Motor neuron (in vitro differentiated cells): ENCODE measurements around the gene OR7A5. TPM values are rescaled to one million over a fixed set of nuclear protein-coding genes. Genes with fewer than 3 reads are reported as not detected.
A peak's percentile ranks its signal among the peaks of the same experiment; 100 is the strongest.
"Not testable (repeated sequence)": the region's sequence is repeated elsewhere in the genome, so short reads cannot be mapped to it uniquely, and the experiment has no call there.

ENCODE experiments used
- ATAC-seq, 8 experiments: fragments of 200-7000 bp; cut with Tn5 transposase; replicated peaks in 6 of 8; 2 replicates each; pipeline ENCODE4 v1.8.0; 2021; ENCODE audit warnings: mild to moderate bottlenecking in 8 of 8, moderate library complexity in 8 of 8
- H3K27ac ChIP-seq, 2 donors: fragments of 250-450 bp; sonication (Bioruptor Pico); 2 replicates each; pipeline ENCODE4 v1.9.0; 2021; ENCODE audit warnings: antibody characterized with exemption in 2 of 2, mild to moderate bottlenecking in 2 of 2, moderate library complexity in 1 of 2
- H3K4me1 ChIP-seq, 2 donors: fragments of 250-450 bp; sonication (Bioruptor Pico); replicated peaks in 1 of 2; 2 replicates each; pipeline ENCODE4 v1.6.1; 2021; ENCODE audit warnings: antibody characterized with exemption in 2 of 2, mild to moderate bottlenecking in 2 of 2, moderate library complexity in 1 of 2
- H3K4me3 ChIP-seq, 5 donors: fragments of 250-450 bp; sonication (Bioruptor Pico); 2 replicates each; pipeline ENCODE4 v1.9.0; 2021; ENCODE audit warnings: antibody characterized with exemption in 5 of 5, mild to moderate bottlenecking in 5 of 5, moderate library complexity in 4 of 5
- WGBS, 10 experiments: fragments of 450-650 bp; shearing (Covaris generic); methylation state at CpG; one replicate each; pipeline ENCODE4 v1.0.0; 2022; 5-methylcytosine and 5-hydroxymethylcytosine counted together
- in situ Hi-C, 9 experiments: fragments of 400-800 bp; cut with MboI; loops; one replicate each; pipeline ENCODE4 v1.15.0; 2021; ENCODE audit warnings: low sequenced_read_pairs in 9 of 9, low pct_unique_long_range_greater_than_20kb in 2 of 9; ENCODE audit not compliant: unreplicated experiment in 9 of 9
- total RNA-seq, 8 experiments: library from RNA; unstranded; fragments of 300-600 nt; gene quantifications; 2 replicates each; pipeline versions ENCODE4 v1.2.3 to v1.2.4, GENCODE V29; 2022

OR7A5 gene
- total RNA-seq, 8 experiments from 2014 or later = 0.05 to 1.3 (median 0.31) TPM; not detected in 3

GRCh38 chr19:14814982-14815652, 19.9 kb downstream of the OR7A5 start:
- no peak overlapping the region for H3K27ac ChIP-seq
- no peak overlapping the region for H3K4me3 ChIP-seq
- peak in 4 of 8 experiments; percentile 31 to 99 (median 46) for ATAC-seq
- no peaks in the 10 kb centered on the region for H3K4me1 ChIP-seq
- 25 to 83% (median 53%) methylated on average over 1 to 2 of the region's 2 CpGs; no CpG with 5 or more reads in 4 of the 10 experiments for WGBS, 10 experiments
- in situ Hi-C loops = no loop called here

DNA sequence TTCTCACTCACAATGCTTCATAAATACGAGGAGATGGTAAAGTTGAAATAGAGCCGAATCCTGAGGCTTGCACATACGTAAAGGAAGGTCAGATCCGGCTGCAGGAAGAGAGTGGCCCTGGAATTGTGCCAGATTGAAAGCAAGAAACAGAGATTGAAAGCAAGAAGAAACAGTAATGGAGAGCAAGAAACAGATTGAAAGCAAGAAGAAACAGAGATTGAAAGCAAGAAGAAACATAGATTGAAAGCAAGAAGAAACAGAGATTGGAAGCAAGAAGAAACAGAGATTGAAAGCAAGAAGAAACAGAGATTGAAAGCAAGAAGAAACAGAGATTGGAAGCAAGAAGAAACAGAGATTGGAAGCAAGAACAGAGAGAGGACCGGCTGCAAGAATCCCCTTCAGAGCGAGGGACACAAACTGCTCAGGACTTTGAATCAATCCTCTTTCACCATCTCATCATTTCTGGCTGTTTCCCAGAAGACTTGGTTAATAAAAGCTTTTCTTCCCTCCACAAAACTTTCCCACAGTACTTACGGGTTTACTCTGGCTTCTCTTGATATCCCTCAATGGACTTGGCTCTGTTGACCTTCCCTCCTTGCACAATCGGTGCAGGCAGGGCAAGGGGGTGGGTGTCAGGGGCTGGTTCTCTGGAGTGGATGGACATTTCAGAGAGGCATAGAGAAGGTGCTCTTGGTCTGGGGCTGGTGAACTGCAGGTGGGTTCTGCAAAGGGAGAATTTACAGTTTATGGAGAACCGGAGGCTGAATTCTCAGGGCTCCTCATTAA, 25.5 kb downstream of the OR7A5 start:
- in situ Hi-C loops = no loop called here
- WGBS, 10 experiments = 2 to 90% (median 61%) methylated on average over 4 to 9 of the region's 9 CpGs
- no peak overlapping the region for H3K4me3 ChIP-seq
- no peak overlapping the region for H3K27ac ChIP-seq
- no peak for ATAC-seq
- no peaks in the 10 kb centered on the region for H3K4me1 ChIP-seq

DNA sequence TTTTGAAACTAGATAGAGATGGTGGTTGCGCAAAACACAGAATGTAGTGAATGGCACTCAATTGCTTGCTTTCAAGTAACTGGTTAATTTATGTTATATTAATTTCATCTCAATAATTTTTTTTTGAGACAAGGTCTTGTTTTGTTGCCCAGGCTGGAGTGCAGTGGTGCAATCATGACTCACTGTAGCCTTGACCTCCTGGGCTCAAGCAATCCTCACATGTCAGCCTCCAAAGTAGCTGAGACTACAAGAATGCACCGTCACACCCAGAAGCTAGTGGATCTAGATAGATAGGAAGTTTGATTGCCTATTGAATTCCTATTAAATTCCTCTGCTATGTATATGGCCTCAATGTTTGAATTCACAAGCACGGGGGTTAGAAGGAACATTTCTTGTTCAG, 30.2 kb downstream of the OR7A5 start:
- WGBS, 10 experiments = 29 to 100% (median 86%) methylated on average over 1 to 3 of the region's 3 CpGs; no CpG with 5 or more reads in 1 of the 10 experiments
- ATAC-seq = no peak
- in situ Hi-C loops = no loop called here

GRCh38 chr19:14798760-14799159, 36.2 kb downstream of the OR7A5 start:
- ATAC-seq = no peak
- no peaks in the 10 kb centered on the region for H3K4me1 ChIP-seq
- WGBS, 10 experiments = 10 to 90% (median 56%) methylated on average over 2 to 4 of the region's 5 CpGs; no CpG with 5 or more reads in 2 of the 10 experiments
- no peak overlapping the region for H3K27ac ChIP-seq
- in situ Hi-C loops = no loop called here
- H3K4me3 ChIP-seq = no peak overlapping the region

More for the DNA sequence above, 30.2 kb downstream of the OR7A5 start:
- H3K27ac ChIP-seq = no peak overlapping the region
- H3K4me3 ChIP-seq = no peak overlapping the region
- H3K4me1 ChIP-seq = no peaks in the 10 kb centered on the region

DNA sequence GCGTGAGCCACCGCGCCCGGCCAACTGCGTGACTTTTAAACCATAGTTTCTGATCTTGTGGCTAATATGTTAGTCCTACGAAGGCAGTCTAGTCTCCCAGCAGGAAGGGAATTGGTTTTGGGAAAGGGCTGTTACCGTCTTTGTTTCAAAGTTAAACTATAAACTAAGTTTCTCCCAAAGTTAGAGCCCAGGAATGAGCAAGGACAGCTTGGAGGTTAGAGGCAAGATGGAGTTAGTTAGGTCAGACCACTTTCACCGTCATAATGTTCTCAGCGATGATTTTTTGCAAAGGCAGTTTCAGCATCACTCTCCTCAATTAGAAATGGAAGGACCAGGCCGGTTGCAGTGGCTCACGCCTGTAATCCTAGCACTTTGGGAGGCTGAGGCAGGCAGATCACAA, 39.0 kb downstream of the OR7A5 start:
- WGBS, 10 experiments = 34 to 100% (median 78%) methylated on average over 2 to 10 of the region's 11 CpGs; no CpG with 5 or more reads in 1 of the 10 experiments
- no peaks in the 10 kb centered on the region for H3K4me1 ChIP-seq
- no peak overlapping the region for H3K27ac ChIP-seq
- ATAC-seq = no peak
- H3K4me3 ChIP-seq = no peak overlapping the region
- in situ Hi-C loops = no loop called here

- in situ Hi-C loops = no loop called here
- H3K4me1 ChIP-seq = no peaks in the 10 kb centered on the region
- peak in 1 of 8 experiments; percentile 22 for ATAC-seq
- no peak overlapping the region for H3K4me3 ChIP-seq
- H3K27ac ChIP-seq = no peak overlapping the region
- 28 to 96% (median 59%) methylated on average over 3 to 5 of the region's 5 CpGs for WGBS, 10 experiments
These were observed 39.8 kb downstream of the OR7A5 start for GRCh38 chr19:14795078-14795721.

- WGBS, 10 experiments = 17 to 100% (median 86%) methylated on average over 1 to 6 of the region's 6 CpGs; no CpG with 5 or more reads in 1 of the 10 experiments
These were observed 42.7 kb downstream of the OR7A5 start for GRCh38 chr19:14792250-14792649.

GRCh38 chr19:14786421-14786851, 48.5 kb downstream of the OR7A5 start:
- peak in 3 of 8 experiments; percentile 29 to 80 (median 29) for ATAC-seq
- H3K27ac ChIP-seq = no peak overlapping the region
- in situ Hi-C loops = loop anchor here in 1 of 9 experiments (10.0 kb wide), 1 partner anchor 98 kb away; the partner anchor contains the start of gene OR7A17
- no peak overlapping the region for H3K4me3 ChIP-seq
- no peaks in the 10 kb centered on the region for H3K4me1 ChIP-seq
- 0 to 88% (median 53%) methylated on average over 1 to 7 of the region's 18 CpGs; no CpG with 5 or more reads in 4 of the 10 experiments for WGBS, 10 experiments

More at GRCh38 chr19:14792250-14792649, 42.7 kb downstream of the OR7A5 start:
- ATAC-seq, H3K4me1 ChIP-seq, H3K27ac ChIP-seq, in situ Hi-C loops, H3K4me3 ChIP-seq: not testable (repeated sequence)

DNA sequence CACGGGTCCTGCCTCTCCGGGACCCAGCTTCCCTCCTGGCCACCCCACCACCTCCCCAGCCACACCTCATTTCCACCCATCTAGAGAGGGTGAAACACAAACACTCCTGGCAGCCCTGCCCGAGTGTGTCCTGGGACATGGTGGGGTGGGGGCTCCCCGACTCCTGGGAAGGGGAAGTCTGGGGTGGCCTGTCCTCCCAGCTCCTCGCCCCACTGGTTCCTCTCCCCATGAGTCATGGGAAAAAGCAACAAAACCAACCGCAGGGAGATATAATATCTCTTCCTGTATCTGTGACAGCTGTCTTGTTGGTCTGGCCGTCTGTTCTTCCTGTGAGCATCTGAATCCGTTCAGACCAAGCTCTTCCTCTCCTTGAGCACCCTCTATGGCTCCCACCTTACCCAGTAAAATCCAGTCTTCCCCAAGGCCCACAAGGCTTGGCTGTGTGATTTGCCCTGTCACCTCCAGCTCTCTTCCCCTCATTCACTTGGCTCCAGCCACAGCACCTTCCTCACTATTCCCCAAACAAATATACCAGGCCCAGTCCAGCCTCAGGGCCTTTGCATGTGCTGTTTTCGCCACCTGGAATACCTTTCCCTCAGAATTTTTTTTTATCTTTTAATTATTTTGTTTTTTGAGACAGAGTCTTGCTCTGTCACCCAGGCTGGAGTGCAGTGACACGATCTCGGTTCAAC, 49.7 kb downstream of the OR7A5 start:
- not testable (repeated sequence) for H3K4me3 ChIP-seq, H3K4me1 ChIP-seq, H3K27ac ChIP-seq
- in situ Hi-C loops = loop anchor here in 1 of 9 experiments (10.0 kb wide), 1 partner anchor 100 kb away; the partner anchor contains the start of gene OR7A17
- WGBS, 10 experiments = 0 to 71% (median 30%) methylated on average over 1 to 5 of the region's 11 CpGs; no CpG with 5 or more reads in 4 of the 10 experiments
- ATAC-seq = peak in 2 of 8 experiments; percentile 50 to 64

- in situ Hi-C loops = loop anchor here in 1 of 9 experiments (10.0 kb wide), 1 partner anchor 100 kb away; the partner anchor contains the start of gene OR7A17
- H3K27ac ChIP-seq, H3K4me3 ChIP-seq, H3K4me1 ChIP-seq: not testable (repeated sequence)
- 40 to 100% (median 90%) methylated on average over 2 to 5 of the region's 10 CpGs; no CpG with 5 or more reads in 5 of the 10 experiments for WGBS, 10 experiments
- peak in 2 of 8 experiments; percentile 53 to 58 for ATAC-seq
These were observed 50.3 kb downstream of the OR7A5 start for GRCh38 chr19:14784730-14785101.

DNA sequence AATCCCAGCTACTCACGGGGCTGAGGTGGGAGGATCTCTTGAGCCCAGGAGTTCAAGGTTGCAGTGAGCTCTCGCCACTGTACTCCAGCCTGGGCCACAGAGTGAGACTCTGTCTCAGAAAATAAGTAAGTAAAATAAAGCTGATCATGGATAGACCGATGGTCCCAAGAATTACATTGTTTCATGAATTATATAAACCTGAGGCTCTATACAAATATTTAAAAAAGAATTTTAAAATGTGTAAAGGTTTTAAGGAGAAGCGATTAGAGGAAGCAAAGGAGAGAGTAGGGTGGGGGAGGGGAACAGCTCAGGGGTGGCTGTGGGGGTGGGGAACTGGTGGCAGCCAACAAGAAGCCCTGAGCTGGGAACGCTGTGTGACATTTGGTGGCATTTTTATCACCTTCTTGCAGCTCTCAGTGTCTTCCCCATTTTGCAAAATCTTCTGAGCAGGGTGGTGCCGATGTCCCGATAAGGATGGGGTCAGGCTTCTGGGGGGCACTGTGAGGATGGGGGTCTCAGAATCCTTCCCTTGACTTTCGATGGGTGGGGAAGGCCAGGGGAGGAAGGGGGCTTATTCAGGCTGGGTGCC, 51.5 kb downstream of the OR7A5 start:
- H3K27ac ChIP-seq, ATAC-seq, H3K4me1 ChIP-seq, H3K4me3 ChIP-seq: not testable (repeated sequence)
- in situ Hi-C loops = loop anchor here in 1 of 9 experiments (10.0 kb wide), 1 partner anchor 101 kb away; the partner anchor contains the start of gene OR7A17
- 20 to 100% (median 72%) methylated on average over 1 to 2 of the region's 8 CpGs; no CpG with 5 or more reads in 6 of the 10 experiments for WGBS, 10 experiments
